Measurements from ENCODE around the gene NAALADL2.
"Not testable (repeated sequence)": the region's sequence is repeated elsewhere in the genome, so short reads cannot be mapped to it uniquely, and the experiment has no call there.

Gene NAALADL2

DNA sequence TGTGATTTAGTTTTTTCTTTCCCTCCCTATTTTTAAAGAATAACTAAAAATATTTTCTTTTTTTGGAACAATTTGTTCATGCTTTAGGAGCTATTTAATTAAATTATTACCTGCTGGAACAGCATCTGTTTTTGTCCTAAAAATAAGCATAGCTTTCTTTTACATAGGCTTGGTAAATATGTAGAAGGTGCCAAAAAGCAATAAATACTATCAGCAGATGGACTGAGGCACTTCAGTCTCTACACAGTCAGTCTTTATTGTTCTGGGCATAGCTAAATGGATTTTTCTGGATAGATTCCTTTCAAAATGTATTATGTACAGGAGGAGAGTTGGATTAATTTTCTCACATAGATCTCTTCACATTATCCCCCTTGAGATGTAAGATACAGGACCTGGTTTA is 223.5 kb downstream of the NAALADL2 start:
- no peak for DNase-seq (ENCODE audit: low spot score)
- H3K27ac ChIP-seq, result no peak overlapping the region
- H3K4me3 ChIP-seq, result no peak overlapping the region
- TF ChIP-seq, protein P1, sequence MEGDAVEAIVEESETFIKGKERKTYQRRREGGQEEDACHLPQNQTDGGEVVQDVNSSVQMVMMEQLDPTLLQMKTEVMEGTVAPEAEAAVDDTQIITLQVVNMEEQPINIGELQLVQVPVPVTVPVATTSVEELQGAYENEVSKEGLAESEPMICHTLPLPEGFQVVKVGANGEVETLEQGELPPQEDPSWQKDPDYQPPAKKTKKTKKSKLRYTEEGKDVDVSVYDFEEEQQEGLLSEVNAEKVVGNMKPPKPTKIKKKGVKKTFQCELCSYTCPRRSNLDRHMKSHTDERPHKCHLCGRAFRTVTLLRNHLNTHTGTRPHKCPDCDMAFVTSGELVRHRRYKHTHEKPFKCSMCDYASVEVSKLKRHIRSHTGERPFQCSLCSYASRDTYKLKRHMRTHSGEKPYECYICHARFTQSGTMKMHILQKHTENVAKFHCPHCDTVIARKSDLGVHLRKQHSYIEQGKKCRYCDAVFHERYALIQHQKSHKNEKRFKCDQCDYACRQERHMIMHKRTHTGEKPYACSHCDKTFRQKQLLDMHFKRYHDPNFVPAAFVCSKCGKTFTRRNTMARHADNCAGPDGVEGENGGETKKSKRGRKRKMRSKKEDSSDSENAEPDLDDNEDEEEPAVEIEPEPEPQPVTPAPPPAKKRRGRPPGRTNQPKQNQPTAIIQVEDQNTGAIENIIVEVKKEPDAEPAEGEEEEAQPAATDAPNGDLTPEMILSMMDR (IDR thresholded peaks at IDR 0.05), result no peak

DNA sequence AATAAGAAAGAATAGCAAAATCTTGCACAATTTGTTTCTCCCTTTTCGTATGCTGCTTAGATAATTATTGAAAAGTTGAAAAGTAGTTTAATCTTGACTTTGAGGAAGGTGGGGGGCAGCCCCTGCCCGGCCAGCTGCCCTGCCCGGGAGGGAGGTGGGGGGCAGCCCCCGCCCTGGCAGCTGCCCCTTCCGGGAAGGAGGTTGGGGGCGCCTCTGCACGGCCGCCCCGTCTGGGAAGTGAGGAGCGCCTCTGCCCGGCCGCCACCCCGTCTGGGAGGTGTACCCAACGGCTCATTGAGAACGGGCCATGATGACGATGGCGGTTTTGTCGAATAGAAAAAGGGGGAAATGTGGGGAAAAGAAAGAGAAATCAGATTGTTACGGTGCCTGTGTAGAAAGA is 228.0 kb downstream of the NAALADL2 start:
- not testable (repeated sequence) for H3K4me3 ChIP-seq; H3K27ac ChIP-seq; DNase-seq (ENCODE audit: low spot score)

DNA sequence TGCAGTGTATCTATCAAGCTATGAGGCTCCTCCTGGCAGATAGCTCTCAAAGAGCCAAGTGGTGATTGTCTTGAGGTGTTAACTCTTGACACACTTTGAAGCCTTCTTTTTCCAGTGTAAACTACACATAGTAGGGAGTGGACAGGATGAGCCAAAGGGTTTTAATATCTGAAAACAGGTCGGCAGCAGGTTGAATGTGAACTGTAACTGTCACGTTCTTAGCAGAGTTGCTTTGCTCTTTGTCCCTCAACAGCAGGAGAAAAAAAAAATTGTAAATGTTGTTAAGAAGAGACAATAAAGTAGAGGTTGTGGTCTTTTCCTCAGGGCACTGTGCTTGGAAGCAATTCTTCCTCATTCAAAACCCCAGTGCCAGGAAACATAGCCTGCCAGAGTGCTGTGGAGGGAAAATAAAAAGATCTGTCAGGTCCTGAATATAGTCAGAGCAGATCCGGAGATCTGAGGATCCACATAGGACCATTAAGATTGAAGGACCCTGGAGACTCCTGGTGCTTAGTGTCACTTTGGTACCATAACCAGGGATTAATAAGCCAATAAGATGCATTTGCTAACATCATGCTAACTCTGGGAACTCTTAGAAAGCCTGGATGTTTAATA is 229.7 kb downstream of the NAALADL2 start:
- Histone ChIP-seq H3K4me3 (no peak overlapping the region), H3K27ac (no peak overlapping the region)
- no peak for DNase-seq (ENCODE audit: low spot score)
- TF ChIP-seq, protein P1 (IDR thresholded peaks at IDR 0.05), result no peak

DNA sequence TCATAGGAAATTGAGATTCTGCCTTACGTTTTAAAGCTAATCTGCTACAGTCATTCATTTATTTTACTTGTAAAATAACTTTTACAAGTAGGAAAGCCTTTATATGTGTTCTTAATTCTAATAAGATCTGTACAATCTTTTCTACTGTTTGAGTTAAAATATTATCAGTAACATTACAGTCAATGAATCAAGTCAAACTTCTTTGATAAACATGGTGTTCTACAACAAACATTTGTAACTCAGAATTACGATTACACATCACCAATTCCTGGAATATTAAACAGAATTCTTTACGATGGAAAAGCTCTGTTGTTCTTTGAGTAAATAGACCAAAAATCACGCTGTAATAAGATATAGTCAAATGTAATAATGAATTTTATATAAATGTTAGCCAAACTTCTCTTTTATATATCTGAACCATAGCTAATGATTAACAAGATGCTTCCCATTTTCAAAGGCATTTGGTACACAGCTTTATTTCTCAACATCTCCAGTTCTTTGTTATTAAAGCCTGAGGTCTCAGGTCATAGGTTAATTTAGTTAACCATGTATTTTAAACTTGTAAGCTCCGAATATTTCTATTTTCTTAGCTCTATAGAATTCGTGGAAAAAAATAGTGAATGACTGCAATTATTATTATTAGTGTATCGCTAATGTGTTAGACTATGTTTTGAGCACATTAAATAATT is 232.4 kb downstream of the NAALADL2 start:
- no peak overlapping the region for H3K27ac ChIP-seq
- no peak overlapping the region for H3K4me3 ChIP-seq
- TF ChIP-seq, protein P1 (IDR thresholded peaks at IDR 0.05), result no peak
- DNase-seq (ENCODE audit: low spot score), result no peak

DNA sequence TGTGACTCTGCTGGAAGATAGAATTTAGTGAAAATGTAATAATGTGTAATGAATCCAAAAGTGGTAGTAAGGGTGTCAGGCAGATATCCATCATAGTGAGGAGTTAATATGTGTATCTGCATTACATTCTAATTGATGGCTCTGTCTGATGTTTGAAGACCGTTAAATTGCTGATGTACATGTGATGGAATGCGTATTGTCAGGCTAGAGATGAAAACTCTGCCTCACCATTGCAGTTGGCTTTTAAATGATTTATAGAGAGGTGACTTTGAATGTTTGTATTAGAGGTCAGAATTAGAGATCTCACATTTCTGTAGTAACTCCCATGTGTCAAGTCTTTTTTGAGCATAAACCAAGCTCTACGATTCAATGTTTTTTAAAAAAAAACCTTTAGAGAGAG is 234.6 kb downstream of the NAALADL2 start:
- Histone ChIP-seq H3K27ac (no peak overlapping the region), H3K4me3 (no peak overlapping the region)
- TF ChIP-seq, protein P1 (IDR thresholded peaks at IDR 0.05), result no peak
- DNase-seq (ENCODE audit: low spot score), result no peak

DNA sequence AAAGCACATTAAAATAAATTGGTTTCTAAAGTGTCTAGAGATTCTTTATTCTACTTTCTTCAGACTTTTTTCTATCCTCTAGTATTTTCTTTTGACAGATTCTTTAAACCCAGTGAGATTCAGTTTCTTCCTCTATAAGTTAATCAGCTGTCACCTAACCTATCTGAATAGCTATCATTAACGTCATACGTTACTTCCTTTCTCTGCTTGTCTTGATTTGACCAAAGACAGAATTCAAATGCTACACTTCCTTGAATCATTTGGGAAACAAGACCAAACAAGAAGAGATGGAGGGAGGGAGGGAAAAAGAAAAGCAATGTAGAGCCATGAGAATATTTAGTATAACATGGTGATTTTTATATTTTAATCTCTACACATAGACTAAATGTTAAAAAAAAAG is 235.2 kb downstream of the NAALADL2 start:
- Histone ChIP-seq H3K27ac (no peak overlapping the region), H3K4me3 (no peak overlapping the region)
- DNase-seq (ENCODE audit: low spot score), result no peak
- TF ChIP-seq, protein P1 (IDR thresholded peaks at IDR 0.05), result no peak

DNA sequence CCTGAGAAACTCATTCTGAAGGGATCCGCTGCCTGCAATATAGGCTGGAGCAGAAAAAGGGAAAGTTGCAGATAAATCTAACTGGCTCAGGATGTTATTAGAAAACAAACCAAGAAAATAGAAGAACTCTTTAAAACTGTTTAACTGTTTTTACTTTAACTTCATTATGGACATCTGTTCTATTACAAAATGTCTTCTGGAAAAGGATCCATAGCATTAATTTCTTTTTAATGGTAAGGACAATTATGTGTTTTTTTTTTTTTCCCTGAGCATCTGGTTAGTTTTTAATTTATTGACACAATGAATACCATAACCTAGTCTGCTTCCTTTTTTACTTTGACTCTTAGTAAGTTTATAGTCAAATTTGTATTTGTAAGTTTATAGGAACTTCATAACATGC is 239.5 kb downstream of the NAALADL2 start:
- DNase-seq (ENCODE audit: low spot score), result no peak
- H3K27ac ChIP-seq, result no peak overlapping the region
- H3K4me3 ChIP-seq, result no peak overlapping the region
- TF ChIP-seq, protein P1 (IDR thresholded peaks at IDR 0.05), result no peak
